NCI-H526 (cell line): Measurements from ENCODE around the gene CEP76.
"Not testable (repeated sequence)": the region's sequence is repeated elsewhere in the genome, so short reads cannot be mapped to it uniquely, and the experiment has no call there.

ENCODE experiments used
- DNase-seq, 2 experiments: peaks; one replicate each; lab custom pipeline; 2025; lab: John Stamatoyannopoulos, UW

The CEP76 gene

DNA sequence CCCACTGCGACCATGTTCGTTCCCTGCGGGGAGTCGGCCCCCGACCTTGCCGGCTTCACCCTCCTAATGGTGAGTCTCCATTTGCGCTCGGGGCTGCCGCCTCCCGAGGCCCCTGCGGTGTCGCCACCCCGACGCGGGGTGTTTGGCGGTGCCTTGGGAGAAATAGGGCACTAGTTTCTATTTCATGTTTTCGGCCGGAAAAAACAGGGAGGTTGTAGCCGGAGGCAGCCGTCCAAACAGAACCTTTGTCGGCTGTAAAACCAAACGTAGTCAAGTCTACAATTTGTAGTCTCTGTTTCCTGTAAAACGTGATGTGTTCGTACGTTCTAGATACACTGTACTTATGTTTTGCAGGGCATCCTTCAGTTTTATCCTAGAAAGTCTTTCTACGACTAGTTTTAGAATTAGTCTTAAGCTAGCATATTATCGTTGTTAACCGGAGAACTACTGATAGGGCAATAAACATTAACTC, 609 bp upstream of the CEP76 start:
- DNase-seq: no peak

DNA sequence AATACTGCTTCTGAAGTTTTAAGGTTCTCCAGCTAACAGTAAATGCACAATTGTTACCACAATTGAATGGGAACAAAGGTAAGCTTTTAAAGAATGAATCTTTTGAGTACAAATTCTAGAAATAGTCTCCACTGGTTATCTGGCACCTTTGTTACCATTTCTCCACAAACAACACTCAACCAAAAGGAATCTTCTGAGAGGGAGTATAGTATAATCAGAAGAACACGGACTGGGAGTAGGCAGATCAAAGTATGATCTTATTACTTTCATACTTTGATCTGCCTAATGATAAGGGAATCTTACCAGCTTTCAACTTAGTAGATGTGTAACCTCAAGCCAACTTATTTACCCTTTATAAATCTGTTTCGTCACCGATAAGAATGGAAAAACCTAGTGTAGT, 1.4 kb downstream of the CEP76 start:
- no peak for DNase-seq

DNA sequence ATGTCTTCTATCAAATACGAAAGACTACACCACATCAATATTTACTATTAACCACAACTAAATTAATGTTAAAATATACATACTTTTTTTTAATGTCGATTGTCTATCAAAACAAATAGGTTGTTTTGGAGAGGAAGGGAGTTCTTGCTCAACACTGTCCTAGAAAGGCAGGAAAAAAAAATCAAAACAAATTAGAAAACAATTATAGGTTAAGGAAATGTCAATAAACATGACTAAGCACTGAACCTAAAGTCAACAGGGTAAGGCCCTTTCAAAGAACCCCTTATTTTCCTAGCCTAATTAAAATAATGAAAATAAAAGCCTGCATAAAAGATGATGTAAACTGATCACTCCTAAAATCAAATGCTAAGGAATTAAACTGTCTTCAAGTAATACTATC, 2.8 kb downstream of the CEP76 start:
- DNase-seq: no peak

DNA sequence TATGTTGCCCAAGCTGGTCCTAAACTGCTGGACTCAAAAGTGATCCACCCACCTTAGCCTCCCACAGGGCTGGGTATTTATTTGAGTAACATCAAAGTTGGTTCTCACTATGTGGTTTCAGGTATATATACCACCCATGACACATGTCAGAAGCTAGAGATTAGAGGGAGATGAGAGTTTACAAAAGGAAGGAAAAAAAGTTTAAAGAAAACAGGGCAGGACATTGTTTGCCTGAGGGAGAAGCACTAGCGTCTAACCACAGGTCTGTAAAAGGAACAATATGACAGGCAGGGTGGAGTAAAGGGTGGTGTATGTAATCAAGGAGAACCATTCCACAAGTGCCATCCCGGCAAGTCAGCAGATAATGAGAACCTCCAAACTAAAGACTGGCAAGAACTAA, 8.5 kb downstream of the CEP76 start:
- no peak for DNase-seq

DNA sequence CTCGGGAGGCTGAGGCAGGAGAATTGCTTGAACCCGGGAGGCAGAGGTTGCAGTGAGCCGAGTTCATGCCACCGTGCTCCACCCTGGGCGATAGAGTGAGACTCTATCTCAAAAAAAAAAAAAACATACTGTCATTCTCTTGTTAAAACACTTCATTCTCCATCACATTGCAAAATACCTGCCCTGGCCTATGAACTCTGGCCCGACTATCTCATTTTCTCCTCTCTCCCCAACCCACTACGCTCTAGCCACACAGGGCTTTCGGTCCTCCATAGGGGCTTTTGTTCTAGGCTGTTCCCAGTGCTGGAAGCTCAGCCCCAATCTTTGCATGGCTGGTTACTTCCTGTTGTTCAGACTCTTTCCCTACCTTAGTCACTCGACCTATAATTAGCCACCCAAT, 10.3 kb downstream of the CEP76 start:
- no peak for DNase-seq

DNA sequence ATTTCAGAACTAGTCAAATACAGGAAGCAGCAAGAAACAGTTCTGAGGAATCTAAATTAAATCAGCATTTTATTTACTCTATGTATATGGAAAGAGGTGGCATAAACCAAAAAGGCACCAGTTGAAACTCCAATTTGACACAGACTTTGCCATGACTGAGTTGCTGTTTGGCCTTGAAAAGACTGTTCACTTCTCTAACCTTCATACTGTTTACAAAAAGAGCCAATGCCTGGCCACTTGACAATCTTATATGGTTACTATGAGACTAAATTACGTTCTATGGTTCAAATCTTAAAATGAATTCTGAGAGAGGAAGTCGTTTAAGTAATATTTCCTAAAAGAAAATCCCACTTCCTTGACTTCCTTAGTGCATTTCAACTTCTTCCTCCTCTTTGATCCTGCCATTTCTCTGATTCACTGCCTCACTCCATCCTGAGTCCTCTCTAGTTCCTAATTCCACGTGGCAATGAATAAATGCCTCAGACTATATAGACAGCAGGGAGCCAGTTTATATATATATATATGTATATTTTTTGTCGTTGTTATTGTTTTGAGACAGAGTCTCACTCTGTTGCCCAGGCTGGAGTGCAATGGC, 13.2 kb downstream of the CEP76 start:
- no peak for DNase-seq

DNA sequence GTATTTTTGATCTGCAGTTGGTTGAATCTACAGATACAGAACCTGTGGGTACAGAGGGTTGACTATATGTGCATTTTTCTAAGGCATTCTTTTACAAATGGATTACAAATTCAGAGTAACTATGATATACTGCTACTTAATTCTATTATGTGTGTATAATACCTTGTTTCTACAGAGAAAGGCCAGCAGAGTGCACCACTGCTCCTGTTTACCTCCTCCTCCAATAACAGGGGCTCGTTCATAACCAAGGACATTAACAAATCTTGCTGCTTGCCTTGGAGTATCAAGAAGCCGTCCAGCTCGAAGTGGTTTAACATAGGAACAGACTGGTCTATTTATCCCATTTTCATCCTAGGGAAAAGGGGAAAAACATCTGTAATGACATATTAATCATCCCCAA, 16.4 kb downstream of the CEP76 start:
- peak in 1 of 2 experiments; percentile 7 for DNase-seq

DNA sequence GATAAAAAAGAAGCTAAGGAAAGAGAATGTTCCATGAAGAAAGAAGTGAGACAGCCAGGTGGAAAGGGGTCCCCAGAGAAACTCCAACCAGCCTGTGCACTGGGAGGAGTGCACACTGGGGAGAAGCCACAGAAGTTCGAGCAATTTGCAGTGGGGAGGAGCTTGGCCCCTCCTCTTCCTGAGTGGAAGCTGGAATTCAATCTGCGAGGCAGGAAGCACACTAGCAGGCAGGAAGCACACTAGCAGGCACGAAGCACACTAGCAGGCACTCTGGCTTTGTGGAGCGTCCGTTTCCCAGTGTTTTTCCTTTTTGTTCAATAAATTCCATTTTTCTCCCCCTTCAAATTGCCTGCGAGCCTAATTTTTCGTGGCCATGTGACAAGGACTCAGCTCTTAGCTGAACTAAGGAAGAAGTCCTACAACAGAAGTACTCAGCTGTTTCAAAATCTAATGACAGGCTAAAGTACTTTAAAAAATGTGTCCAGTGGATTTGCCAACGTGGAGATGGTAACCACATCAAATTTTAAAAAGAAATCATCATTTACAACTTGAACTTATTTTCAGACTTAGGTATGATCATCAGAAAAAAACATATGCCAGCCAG, 23.2 kb downstream of the CEP76 start:
- no peak for DNase-seq

DNA sequence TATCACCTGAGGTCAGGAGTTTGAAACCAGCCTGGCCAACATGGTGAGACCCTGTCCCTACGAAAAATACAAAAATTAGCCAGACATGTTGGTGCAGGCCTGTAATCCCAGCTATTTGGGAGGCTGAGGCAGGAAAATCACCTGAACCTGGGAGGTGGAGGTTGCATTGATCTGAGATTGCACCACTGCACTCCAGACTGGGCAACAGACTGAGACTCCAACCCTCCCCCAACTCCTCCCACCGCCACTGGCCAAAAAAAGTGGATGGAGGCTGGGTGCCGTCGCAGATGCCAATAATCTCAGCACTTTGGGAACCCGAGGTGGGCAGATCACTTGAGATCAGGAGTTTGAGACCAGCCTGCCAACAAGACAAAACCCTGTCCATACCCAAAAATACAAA, 34.5 kb downstream of the CEP76 start:
- no peak for DNase-seq

DNA sequence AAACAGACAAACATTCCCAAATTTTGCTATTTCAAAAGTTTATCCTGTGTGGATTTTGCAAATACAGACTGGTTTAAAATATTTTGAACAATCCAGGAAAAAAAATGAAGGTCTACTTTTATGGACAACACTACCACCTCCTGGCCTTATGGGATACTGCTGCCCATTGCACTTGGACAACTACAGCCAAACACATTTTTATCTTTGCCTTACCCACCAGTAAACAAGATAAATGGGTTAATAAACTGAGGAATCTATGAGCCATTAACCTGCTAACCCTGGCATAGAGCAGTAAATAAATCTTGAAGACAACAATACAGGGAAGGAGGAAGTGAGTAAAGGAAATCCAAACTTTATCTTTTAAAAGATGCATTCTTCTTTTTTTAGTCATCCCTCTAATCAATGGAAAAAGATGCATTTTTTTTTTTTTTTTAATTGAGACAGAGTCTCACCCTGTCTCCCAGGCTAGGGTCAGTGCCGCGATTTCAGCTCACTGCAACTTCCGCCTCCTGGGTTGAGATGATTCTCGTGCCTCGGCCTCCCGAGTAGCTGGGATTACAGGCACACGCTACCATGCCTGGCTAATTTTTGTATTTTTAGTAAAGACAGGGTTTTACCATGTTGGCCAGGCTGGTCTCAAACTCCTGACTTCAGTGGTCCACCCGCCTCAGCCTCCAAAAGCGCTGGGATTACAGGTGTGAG, 42.5 kb downstream of the CEP76 start:
- peak; percentile 4 to 52 for DNase-seq

DNA sequence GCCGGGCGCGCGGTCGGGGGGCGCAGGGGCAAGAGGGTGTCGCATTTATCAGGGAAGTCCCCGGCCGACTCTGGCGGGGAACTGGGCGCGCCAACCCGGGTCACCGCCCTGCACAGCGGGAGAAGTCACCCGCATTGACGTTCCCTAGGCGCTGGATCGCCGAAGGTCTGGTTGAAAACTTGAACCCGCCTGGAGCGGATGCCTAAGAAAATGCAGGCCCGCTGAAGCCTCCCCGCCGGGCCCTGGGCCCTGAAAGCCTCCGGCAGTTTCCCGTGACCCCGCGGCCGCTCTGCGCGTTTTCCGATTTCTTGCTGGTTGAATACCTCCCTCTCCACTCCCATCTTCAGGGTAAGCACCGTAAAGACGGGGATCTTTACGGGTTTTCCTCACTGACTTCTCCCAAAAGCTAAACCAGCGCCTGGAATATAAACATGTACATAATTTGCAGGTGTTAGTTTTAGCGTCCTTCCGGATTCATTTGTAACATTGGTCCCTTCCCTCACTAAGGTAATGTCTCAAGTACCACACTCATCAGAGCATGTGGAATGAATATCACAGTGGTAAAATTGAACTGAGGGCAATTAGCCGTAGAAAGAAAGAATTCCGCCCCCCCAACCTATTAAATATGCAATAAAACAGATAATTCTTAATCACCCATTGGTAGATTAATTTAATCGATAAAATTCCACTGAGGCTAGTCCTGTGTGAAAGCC, 43.9 kb downstream of the CEP76 start:
- peak; percentile 16 to 60 for DNase-seq

DNA sequence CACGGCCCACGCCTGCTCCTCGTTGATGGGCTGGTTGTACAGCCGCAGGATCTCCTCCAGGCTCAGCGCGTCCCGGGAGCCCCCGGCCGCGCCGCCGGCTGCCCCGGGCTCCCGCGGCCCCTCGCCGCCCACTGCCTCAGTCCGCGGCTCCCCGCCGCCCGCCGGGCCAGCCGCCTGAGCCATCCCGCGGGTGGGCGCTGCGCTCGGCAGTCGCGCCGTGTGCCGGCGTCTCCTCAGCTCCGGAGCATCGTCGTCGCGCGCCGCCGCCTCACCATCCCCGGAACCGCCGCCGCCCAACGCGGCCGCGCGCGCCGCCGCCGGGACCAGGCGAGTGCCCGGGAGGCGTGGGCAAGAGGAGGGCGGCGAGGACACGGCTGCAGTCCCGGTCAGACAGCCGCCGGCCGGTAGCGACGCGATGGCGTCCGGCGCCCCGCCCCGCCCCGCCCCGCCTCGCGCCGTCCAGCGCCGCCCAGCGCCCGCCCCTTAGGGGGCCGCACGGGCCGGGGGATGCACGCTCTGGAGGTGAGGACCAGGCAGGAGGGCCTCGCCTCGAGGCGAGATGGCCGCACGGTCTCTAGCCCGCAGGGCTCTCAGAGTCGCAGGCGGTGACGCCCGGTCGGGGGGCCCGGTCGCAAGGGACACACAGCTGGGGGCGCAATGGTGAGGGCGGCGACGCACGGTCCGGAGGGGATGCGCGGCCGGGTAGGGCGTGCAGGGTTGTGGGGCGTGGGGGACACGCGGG, 44.7 kb downstream of the CEP76 start, which contains the start of gene SPIRE1:
SPIRE1 (minus strand) TSS at position 424 of the 742 bp plus-strand sequence; CDS start at position 183, 241 bp downstream.
- DNase-seq: peak in 1 of 2 experiments; percentile 72

DNA sequence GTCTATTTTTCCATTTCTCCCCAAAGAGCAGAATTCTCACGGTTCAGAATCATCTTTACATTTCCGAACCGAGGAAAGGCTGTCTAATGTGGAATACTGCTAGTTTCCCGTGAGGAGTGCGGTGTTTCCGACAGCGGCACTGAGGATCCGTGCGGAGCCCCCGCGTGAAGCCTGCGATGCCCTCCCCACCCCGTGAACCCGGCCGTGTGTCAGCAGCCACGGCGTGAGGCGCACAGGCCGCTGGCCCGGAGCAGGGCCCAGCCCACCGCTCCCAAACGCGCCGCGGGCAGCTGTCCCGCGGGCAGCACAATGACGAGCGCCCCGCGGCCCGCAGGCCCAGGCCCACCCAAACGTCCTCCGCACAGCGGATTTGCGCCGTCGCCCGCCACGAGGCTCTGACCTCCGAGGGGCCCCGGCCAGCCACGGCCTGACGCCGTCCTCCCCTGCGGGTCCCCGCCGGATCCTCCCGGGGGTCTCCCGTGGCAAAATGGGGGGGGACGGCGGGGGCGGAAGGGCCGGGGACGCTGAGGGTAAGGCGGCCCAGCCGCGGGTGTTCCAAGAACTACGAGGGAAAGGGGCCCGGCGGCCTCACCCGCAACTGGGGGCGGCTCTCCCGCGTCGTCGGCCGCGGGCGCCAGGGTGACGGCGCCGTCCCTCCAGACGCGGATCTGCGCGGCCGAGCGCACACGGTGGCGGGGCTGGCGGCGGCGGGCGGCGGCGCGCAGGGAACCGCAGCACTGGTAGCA, 45.4 kb downstream of the CEP76 start:
- DNase-seq: peak in 1 of 2 experiments; percentile 49

DNA sequence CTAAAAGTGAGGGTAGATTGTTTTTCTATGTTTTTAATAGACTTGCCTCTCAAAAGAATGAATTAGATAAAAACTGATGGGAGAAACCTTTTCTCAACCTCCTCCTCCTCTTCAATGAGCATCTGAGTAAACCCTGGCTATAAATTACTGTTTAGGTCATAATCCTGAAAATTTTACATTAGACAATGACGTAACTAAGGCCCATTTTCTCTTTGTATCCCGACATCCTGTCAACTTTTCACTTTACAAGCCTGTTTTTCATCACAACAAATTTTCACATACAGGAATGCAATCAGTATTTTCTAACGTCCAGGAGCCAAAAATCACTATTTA, 46.0 kb downstream of the CEP76 start:
- no peak for DNase-seq

DNA sequence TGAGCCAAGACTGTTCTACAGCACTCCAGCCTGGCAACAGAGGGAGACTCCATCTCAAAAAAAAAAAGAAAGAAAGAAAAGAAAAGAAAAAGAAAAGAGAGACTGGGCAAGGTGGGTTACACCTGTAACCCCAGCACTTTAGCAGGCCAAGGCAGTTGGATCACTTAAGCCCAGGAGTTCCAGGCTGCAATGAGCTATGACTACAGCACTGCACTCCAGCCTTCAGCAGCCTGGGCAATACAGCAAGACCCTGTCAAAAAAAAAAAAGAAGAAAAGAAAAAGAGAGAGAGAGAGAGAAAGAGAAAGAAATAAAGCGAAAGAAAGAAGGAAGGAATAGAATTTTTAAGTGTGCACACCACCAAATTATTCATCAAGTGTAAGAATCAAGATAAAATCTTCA, 47.6 kb downstream of the CEP76 start:
- no peak for DNase-seq

DNA sequence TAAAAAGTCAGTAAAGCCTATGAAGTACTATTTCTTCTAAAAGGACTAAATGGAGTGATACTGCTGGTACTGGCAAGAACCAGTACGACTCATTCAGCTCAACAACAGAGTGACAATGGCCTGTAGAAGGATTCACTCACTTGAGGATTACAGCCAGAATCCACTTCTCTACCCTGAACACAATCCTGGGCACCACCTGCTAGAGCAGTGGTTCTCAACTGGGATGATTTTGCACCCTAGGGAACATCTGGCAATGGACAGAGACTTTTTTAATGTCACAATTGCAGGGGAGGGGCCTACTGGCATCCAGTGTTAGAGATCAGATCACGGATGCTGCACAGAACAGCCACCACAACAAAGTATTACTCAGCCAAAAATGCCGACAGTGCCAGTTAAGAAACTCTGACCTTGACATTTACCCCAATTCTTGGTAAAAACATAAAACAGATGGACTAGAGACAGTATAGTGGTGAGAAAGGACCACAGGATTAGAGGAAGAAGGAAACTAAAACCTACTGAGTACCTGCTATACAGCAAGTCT, 49.6 kb downstream of the CEP76 start:
- DNase-seq: no peak

DNA sequence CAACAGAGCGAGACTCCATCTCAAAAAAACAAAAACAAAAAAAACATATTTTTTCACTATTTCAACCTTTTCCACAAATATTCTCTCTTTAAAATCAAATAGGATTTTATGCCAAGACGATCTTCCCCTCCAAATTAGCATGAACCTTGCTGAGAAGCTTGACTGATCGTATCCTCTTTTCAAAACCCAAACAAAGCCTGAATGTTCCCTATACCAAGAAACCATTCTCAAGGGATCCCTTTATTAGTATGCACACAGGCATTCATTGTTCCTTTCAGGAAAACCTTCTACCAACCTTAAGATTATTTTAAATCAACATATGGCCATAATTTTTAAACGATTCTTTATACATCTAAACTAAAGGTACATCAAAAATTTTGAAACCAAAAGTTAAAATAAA, 50.9 kb downstream of the CEP76 start:
- no peak for DNase-seq

DNA sequence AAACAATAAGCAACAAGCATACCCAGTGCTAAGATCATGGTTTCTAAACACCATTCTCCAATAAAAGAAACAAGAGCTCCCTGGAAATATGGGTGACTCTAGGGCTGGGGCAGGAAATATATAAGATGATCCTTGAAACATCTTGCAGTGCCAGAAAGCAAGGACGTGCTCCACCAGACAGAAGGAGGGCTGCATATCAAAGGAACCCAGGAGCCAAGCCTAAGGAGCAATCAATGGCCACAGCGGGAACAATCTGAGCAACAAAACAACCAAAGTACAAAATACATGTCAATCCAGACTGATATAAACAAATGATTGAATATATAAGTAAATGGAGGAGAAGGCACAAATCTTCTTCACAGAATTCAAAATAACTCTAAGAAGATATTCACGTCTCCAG, 54.8 kb downstream of the CEP76 start:
- DNase-seq: no peak

DNA sequence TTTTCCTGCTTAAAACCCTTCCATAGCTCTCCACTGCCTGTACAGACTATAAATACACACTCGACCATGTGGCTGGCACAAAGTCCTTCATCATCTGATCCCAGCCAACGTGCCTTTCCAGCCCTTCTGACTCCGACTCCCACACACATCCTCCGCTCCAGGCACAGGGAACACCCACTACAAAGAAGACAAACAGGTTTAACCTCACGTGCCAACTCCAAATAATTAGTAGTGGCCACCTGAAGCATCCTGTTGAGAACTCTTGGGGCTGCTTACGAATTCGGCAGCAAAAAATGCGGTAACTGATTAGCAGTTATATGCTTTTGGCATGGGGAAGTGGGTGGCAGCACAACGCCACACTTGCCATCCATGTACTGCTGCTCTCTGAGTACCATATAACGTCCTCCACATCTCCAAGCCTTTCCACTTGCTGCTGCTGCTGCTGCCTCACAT, 56.7 kb downstream of the CEP76 start:
- peak in 1 of 2 experiments; percentile 10 for DNase-seq

DNA sequence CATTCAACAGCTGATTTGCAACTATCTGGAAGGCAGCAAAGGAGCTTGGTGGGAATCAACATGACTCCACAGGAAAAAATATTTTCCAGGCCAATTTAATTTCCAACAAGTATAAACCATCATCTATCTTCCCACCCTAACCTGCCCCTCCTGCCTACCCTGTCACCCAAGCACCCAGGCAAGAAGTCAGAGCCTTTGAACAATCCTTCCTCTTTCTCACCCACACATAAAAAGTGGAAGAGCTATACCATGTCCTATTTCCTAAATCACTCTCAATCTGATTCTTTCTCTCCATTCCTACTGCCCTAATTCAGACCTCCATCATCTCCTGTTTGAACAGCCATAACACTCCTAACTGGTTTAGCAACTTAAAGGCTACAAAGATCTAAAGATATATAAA, 57.3 kb downstream of the CEP76 start:
- no peak for DNase-seq

DNA sequence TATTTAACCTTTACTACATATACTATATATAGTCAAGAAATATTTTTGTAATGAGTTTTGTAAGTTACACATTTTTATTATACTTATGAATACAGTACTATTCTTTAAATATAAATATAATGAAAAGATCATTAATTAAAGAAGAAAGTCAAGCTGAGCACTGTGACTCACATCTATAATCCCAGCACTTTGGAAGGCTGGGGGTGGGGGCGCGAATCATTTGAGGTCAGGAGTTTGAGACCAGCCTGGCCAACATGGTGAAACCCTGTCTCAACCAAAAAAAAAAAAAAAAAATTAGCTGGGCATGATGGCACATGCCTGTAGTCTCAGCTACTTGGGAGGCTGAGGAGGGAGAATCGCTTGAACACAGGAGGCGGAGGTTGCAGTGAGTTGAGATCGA, 58.8 kb downstream of the CEP76 start:
- DNase-seq: not testable (repeated sequence)
